Activated CD4-positive, alpha-beta T cell treated with anti-CD3 and anti-CD28 coated beads, Interleukin-2, Interleukin-6, amounts not matched to agents 100 ng/mL and 50 ng/mL, durations not matched to agents 16 hours and 8 hours (primary cell): ENCODE measurements around the gene ELMO1.
A peak's percentile ranks its signal among the peaks of the same experiment; 100 is the strongest.

Experiments
- DNase-seq: peaks from one replicate; pipeline ENCODE4 v3.0.0-alpha.2; 2020

Gene ELMO1

GRCh38 chr7:36860681-36861080 is 588.0 kb downstream of the ELMO1 start:
- no peak for DNase-seq

- DNase-seq: no peak
Measured at GRCh38 chr7:36855330-36855729, 593.3 kb downstream of the ELMO1 start.

- no peak for DNase-seq
Measured at GRCh38 chr7:36854652-36855051, 594.0 kb downstream of the ELMO1 start.

GRCh38 chr7:36852931-36853330 is 595.7 kb downstream of the ELMO1 start:
- DNase-seq: no peak

GRCh38 chr7:36852017-36852416 is 596.6 kb downstream of the ELMO1 start:
- peak; percentile 31 for DNase-seq

GRCh38 chr7:36851382-36851781 is 597.3 kb downstream of the ELMO1 start:
- DNase-seq: peak; percentile 28

GRCh38 chr7:36847946-36848345 is 600.7 kb downstream of the ELMO1 start:
- no peak for DNase-seq

- no peak for DNase-seq
Measured at GRCh38 chr7:36844374-36844773, 604.3 kb downstream of the ELMO1 start.

GRCh38 chr7:36840904-36841303 is 607.8 kb downstream of the ELMO1 start:
- DNase-seq: no peak

- no peak for DNase-seq
Measured at GRCh38 chr7:36838616-36839225, 609.9 kb downstream of the ELMO1 start.

GRCh38 chr7:36831049-36831448 is 617.6 kb downstream of the ELMO1 start:
- DNase-seq: no peak

GRCh38 chr7:36827726-36828703 is 620.6 kb downstream of the ELMO1 start:
- DNase-seq: no peak

GRCh38 chr7:36825501-36825900 is 623.2 kb downstream of the ELMO1 start:
- DNase-seq: no peak

GRCh38 chr7:36823353-36823752 is 625.3 kb downstream of the ELMO1 start:
- no peak for DNase-seq

- DNase-seq: no peak
Measured at GRCh38 chr7:36821617-36822016, 627.0 kb downstream of the ELMO1 start.

- DNase-seq: no peak
Measured at GRCh38 chr7:36820527-36821170, 628.0 kb downstream of the ELMO1 start.

- no peak for DNase-seq
Measured at GRCh38 chr7:36819639-36820038, 629.0 kb downstream of the ELMO1 start.

GRCh38 chr7:36814311-36814710 is 634.4 kb downstream of the ELMO1 start:
- no peak for DNase-seq

GRCh38 chr7:36811807-36812206 is 636.9 kb downstream of the ELMO1 start:
- DNase-seq: no peak

GRCh38 chr7:36810489-36810888 is 638.2 kb downstream of the ELMO1 start:
- no peak for DNase-seq

GRCh38 chr7:36810032-36810431 is 638.6 kb downstream of the ELMO1 start:
- no peak for DNase-seq

- no peak for DNase-seq
Measured at GRCh38 chr7:36809510-36809909, 639.2 kb downstream of the ELMO1 start.

- no peak for DNase-seq
Measured at GRCh38 chr7:36809086-36809485, 639.6 kb downstream of the ELMO1 start.

- DNase-seq: no peak
Measured at GRCh38 chr7:36806891-36807290, 641.8 kb downstream of the ELMO1 start.
